ENCODE data around the gene TOX3.

Gene TOX3

DNA sequence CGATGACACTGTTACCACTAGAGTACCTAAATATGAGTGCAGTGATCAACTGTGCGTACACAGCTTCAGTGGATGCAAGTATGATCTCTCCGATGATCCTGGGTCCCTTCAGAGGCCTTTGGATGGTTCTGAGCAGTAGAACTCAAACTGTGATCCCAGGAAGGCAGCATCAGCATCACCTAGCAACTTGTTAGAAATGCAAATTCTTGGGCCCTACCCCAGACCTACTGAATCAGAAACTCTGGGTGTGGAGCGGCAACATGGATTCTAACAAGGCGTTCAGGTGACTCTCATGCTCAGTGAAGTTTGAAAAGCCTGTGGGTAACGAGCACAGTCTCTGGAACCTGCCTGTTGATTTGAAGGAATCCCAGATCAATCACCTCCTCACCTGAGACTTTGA is 25.4 kb downstream of the TOX3 start:
- Histone ChIP-seq H3K27me3 (ENCODE audit: control insufficient read depth in 1 of 2, insufficient read depth in 2 of 2, low read length in 2 of 2) (no peaks in the 10 kb centered on the region), H3K9ac (ENCODE audit: low read depth in 1 of 2, low read length in 2 of 2) (no peak overlapping the region), H3K4me3 (ENCODE audit: low read depth in 1 of 2, low read length in 2 of 2) (no peak overlapping the region), H3K4me1 (ENCODE audit: control insufficient read depth in 1 of 2, insufficient read depth in 2 of 2, low read length in 2 of 2) (no peaks in the 10 kb centered on the region), H3K9me3 (ENCODE audit: control insufficient read depth in 1 of 2, low read length in 2 of 2) (no peaks in the 10 kb centered on the region), H3K27ac (ENCODE audit: low read depth, low read length) (no peak overlapping the region), H3K36me3 (ENCODE audit: control insufficient read depth in 1 of 2, insufficient read depth in 2 of 2, low read length in 2 of 2) (peaks cover 0 to 8% of the 10 kb centered on the region in 2 donors)

DNA sequence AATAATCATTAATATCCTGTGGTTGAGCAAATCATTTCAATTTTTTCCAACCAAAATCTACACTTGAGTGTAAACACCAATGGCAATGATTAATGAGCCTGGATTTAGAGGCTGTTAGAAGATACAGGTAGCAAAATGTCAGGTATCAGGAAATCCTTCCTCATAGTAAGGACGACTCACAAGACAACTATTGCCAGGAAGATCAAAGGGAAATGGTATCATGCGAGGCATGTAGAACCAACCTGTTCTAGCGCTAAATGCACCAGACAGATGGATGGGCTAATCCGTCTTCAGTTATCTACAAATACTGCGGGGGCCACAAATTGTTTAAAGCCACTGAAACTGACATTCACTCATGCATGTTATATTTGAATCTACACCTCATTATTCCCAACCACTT is 28.1 kb downstream of the TOX3 start:
- Histone ChIP-seq H3K4me3 (ENCODE audit: low read depth in 1 of 2, low read length in 2 of 2) (no peak overlapping the region), H3K9me3 (ENCODE audit: control insufficient read depth in 1 of 2, low read length in 2 of 2) (no peaks in the 10 kb centered on the region), H3K27me3 (ENCODE audit: control insufficient read depth in 1 of 2, insufficient read depth in 2 of 2, low read length in 2 of 2) (no peaks in the 10 kb centered on the region), H3K36me3 (ENCODE audit: control insufficient read depth in 1 of 2, insufficient read depth in 2 of 2, low read length in 2 of 2) (peaks cover 0 to 8% of the 10 kb centered on the region in 2 donors), H3K4me1 (ENCODE audit: control insufficient read depth in 1 of 2, insufficient read depth in 2 of 2, low read length in 2 of 2) (no peaks in the 10 kb centered on the region), H3K27ac (ENCODE audit: low read depth, low read length) (no peak overlapping the region), H3K9ac (ENCODE audit: low read depth in 1 of 2, low read length in 2 of 2) (no peak overlapping the region)

DNA sequence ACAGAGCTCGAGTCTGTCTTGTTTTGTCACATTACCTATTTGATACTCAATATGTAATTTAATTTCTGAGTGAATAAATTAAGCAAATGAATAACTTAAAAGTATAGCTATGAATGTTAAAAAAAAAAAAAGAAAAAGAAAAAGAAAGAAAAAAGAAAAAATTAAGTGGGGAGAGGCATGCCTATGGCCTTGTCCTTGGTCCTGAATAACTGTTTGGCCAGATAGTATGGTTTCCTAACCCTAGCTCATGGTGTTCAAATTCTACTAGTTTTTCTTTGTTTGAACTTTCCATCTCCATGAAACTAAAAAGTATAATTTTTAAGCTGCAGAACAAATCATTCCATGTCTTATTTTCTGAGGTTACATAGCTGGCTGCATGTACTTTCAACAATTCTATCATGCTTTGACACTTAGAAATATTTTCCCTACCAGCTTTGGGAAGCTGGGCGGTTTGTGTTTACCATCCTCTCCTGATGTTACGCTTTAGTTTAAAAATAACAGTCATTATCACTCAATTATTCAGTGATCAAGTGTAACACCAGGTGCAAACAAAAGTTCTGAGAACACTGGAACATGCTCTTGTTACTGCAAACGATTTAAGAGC is 31.8 kb downstream of the TOX3 start:
- no peak overlapping the region for H3K4me3 ChIP-seq (ENCODE audit: low read depth in 1 of 2, low read length in 2 of 2)
- no peaks in the 10 kb centered on the region for H3K27me3 ChIP-seq (ENCODE audit: control insufficient read depth in 1 of 2, insufficient read depth in 2 of 2, low read length in 2 of 2)
- H3K4me1 ChIP-seq (ENCODE audit: control insufficient read depth in 1 of 2, insufficient read depth in 2 of 2, low read length in 2 of 2) = no peaks in the 10 kb centered on the region
- H3K36me3 ChIP-seq (ENCODE audit: control insufficient read depth in 1 of 2, insufficient read depth in 2 of 2, low read length in 2 of 2) = peaks cover 0 to 5% of the 10 kb centered on the region in 2 donors
- no peak overlapping the region for H3K9ac ChIP-seq (ENCODE audit: low read depth in 1 of 2, low read length in 2 of 2)
- H3K27ac ChIP-seq (ENCODE audit: low read depth, low read length) = no peak overlapping the region
- H3K9me3 ChIP-seq (ENCODE audit: control insufficient read depth in 1 of 2, low read length in 2 of 2) = no peaks in the 10 kb centered on the region

DNA sequence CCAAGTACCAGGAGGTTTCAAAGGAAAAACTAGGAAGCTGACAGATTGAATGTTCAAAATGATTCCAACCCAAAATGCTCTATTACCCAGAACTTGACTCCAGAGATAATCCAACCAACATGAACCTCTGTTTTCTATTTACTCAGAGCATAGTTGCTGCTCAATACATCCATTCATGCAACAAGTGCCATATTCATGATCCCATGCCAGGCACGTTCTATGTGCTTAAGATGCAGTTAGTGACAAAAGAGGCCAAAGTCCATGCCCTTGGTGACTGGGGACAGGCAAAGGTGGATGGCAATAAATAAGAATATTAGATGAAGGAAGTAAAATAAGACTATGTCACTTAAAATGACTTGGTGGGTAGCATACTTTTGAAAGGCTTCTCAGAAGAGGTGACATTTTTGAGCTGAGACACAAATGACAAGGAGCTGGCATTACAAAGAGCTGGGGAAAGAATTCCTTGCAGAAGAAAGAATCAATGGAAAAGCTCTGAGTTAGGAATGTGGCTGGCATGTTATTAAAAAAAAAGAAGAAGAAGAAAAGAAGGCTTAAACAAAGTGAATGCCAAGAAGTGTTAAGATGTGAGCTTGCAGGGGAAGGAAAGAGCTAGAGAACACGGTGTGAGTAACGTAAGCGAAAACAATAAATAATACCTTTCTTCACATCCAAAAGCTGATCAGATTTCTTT is 34.5 kb downstream of the TOX3 start:
- no peaks in the 10 kb centered on the region for H3K27me3 ChIP-seq (ENCODE audit: control insufficient read depth in 1 of 2, insufficient read depth in 2 of 2, low read length in 2 of 2)
- no peaks in the 10 kb centered on the region for H3K36me3 ChIP-seq (ENCODE audit: control insufficient read depth in 1 of 2, insufficient read depth in 2 of 2, low read length in 2 of 2)
- H3K4me3 ChIP-seq (ENCODE audit: low read depth in 1 of 2, low read length in 2 of 2) = no peak overlapping the region
- no peaks in the 10 kb centered on the region for H3K9me3 ChIP-seq (ENCODE audit: control insufficient read depth in 1 of 2, low read length in 2 of 2)
- H3K27ac ChIP-seq (ENCODE audit: low read depth, low read length) = no peak overlapping the region
- no peak overlapping the region for H3K9ac ChIP-seq (ENCODE audit: low read depth in 1 of 2, low read length in 2 of 2)
- peaks cover 0 to 5% of the 10 kb centered on the region in 2 donors for H3K4me1 ChIP-seq (ENCODE audit: control insufficient read depth in 1 of 2, insufficient read depth in 2 of 2, low read length in 2 of 2)

DNA sequence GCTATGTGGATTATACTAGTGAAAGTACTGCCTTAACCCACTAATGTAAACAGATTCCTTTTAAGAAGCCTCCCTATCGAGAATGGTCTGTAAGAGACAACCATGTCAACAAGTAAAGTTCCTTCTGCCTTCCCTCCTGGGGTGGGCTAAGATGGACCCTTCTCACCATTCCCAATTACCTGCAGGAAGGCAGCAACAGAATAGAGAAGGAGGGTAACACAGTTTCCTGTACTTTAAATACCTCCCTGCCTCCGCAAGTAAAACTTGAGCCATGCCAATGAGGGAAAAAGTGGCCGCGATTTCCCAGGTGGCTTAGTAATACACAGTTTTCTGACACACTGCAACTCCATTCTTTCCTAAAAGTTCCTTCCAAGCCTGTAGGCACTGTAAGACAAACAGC is 45.2 kb downstream of the TOX3 start:
- Histone ChIP-seq H3K9me3 (ENCODE audit: control insufficient read depth in 1 of 2, low read length in 2 of 2) (no peaks in the 10 kb centered on the region), H3K36me3 (ENCODE audit: control insufficient read depth in 1 of 2, insufficient read depth in 2 of 2, low read length in 2 of 2) (no peaks in the 10 kb centered on the region), H3K27ac (ENCODE audit: low read depth, low read length) (no peak overlapping the region)

DNA sequence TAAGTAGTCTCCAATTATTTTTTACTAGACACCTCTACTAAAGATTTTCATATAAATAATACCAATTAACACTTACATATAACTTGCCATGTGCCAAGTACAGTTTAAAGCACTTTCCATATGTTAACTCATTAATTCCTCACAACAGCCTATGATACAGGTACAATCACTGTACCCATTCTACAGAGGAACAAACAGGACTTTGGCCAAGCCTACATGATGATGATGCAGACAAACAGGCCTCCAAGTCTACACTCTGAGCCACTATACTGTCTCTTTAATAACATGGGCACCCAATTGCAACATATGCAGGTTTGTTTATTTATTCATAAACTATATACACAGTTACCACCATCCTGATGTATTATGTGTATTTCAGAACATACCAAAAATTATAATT is 46.0 kb downstream of the TOX3 start:
- Histone ChIP-seq H3K27ac (ENCODE audit: low read depth, low read length) (no peak overlapping the region), H3K9me3 (ENCODE audit: control insufficient read depth in 1 of 2, low read length in 2 of 2) (no peaks in the 10 kb centered on the region), H3K27me3 (ENCODE audit: control insufficient read depth in 1 of 2, insufficient read depth in 2 of 2, low read length in 2 of 2) (no peaks in the 10 kb centered on the region), H3K9ac (ENCODE audit: low read depth in 1 of 2, low read length in 2 of 2) (no peak overlapping the region), H3K36me3 (ENCODE audit: control insufficient read depth in 1 of 2, insufficient read depth in 2 of 2, low read length in 2 of 2) (no peaks in the 10 kb centered on the region), H3K4me3 (ENCODE audit: low read depth in 1 of 2, low read length in 2 of 2) (no peak overlapping the region), H3K4me1 (ENCODE audit: control insufficient read depth in 1 of 2, insufficient read depth in 2 of 2, low read length in 2 of 2) (peaks cover 8 to 24% of the 10 kb centered on the region in 2 donors)

More for the DNA sequence above, 45.2 kb downstream of the TOX3 start:
- no peaks in the 10 kb centered on the region for H3K27me3 ChIP-seq (ENCODE audit: control insufficient read depth in 1 of 2, insufficient read depth in 2 of 2, low read length in 2 of 2)
- H3K4me1 ChIP-seq (ENCODE audit: control insufficient read depth in 1 of 2, insufficient read depth in 2 of 2, low read length in 2 of 2) = peaks cover 4 to 17% of the 10 kb centered on the region in 2 donors
- H3K4me3 ChIP-seq (ENCODE audit: low read depth in 1 of 2, low read length in 2 of 2) = no peak overlapping the region
- H3K9ac ChIP-seq (ENCODE audit: low read depth in 1 of 2, low read length in 2 of 2) = no peak overlapping the region

DNA sequence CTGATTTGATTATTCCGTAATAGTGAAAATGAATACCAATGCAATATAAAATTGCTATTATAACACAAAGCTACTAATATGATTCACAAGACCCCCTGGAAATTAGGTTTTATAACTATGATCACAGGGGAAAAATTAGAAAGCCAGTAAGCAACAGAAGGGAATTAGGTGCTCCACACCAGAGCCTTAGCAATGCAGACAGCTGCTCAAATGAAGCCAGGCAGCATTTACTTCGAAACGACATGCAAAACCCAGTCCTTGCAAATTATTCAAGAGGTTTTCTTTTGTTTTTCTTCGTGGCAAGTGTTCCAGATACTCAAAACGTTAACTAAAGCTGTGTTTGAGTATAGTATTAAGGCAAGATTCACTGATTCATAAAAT is 47.9 kb downstream of the TOX3 start:
- no peaks in the 10 kb centered on the region for H3K9me3 ChIP-seq (ENCODE audit: control insufficient read depth in 1 of 2, low read length in 2 of 2)
- H3K4me3 ChIP-seq (ENCODE audit: low read depth in 1 of 2, low read length in 2 of 2) = no peak overlapping the region
- no peak overlapping the region for H3K27ac ChIP-seq (ENCODE audit: low read depth, low read length)
- H3K4me1 ChIP-seq (ENCODE audit: control insufficient read depth in 1 of 2, insufficient read depth in 2 of 2, low read length in 2 of 2) = peaks cover 8 to 35% of the 10 kb centered on the region in 2 donors
- H3K36me3 ChIP-seq (ENCODE audit: control insufficient read depth in 1 of 2, insufficient read depth in 2 of 2, low read length in 2 of 2) = no peaks in the 10 kb centered on the region
- H3K9ac ChIP-seq (ENCODE audit: low read depth in 1 of 2, low read length in 2 of 2) = no peak overlapping the region
- no peaks in the 10 kb centered on the region for H3K27me3 ChIP-seq (ENCODE audit: control insufficient read depth in 1 of 2, insufficient read depth in 2 of 2, low read length in 2 of 2)

DNA sequence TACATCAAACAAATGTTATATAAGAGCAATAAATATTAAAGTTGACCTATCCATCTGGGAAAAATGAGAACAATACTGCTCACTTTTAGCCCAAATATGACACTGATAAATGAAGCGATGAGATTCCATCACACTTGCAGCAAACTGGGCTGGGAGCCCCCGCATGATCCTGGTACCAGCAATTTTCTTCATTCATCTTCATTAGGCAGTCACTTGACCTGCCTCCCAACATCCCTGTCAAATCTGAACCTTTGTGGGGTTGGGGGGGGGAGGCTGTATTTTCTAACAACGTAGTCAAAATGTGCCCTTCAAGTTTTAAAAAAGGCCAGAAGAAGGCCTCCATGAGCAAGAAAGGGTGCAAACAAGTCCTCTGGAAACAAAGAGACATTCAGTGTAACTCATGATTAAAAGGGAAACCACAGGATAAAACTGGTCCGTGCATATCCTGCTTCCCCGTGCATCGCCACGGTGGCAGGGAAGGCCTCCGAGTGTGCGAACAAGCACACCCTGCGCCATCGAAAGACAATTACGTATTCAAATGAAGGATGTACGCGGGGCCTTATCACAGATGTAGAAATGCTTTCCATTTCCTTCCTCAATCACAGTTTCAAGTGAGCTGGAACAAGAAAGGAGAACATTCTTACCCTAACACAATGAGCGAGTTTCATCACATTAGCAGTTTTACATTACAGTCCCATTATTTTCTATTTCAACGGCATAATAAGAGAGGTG is 48.4 kb downstream of the TOX3 start:
- no peak overlapping the region for H3K9ac ChIP-seq (ENCODE audit: low read depth in 1 of 2, low read length in 2 of 2)
- H3K27me3 ChIP-seq (ENCODE audit: control insufficient read depth in 1 of 2, insufficient read depth in 2 of 2, low read length in 2 of 2) = no peaks in the 10 kb centered on the region
- H3K27ac ChIP-seq (ENCODE audit: low read depth, low read length) = no peak overlapping the region
- no peaks in the 10 kb centered on the region for H3K9me3 ChIP-seq (ENCODE audit: control insufficient read depth in 1 of 2, low read length in 2 of 2)
- no peak overlapping the region for H3K4me3 ChIP-seq (ENCODE audit: low read depth in 1 of 2, low read length in 2 of 2)
- H3K36me3 ChIP-seq (ENCODE audit: control insufficient read depth in 1 of 2, insufficient read depth in 2 of 2, low read length in 2 of 2) = no peaks in the 10 kb centered on the region
- peaks cover 8 to 39% of the 10 kb centered on the region in 2 donors for H3K4me1 ChIP-seq (ENCODE audit: control insufficient read depth in 1 of 2, insufficient read depth in 2 of 2, low read length in 2 of 2)

DNA sequence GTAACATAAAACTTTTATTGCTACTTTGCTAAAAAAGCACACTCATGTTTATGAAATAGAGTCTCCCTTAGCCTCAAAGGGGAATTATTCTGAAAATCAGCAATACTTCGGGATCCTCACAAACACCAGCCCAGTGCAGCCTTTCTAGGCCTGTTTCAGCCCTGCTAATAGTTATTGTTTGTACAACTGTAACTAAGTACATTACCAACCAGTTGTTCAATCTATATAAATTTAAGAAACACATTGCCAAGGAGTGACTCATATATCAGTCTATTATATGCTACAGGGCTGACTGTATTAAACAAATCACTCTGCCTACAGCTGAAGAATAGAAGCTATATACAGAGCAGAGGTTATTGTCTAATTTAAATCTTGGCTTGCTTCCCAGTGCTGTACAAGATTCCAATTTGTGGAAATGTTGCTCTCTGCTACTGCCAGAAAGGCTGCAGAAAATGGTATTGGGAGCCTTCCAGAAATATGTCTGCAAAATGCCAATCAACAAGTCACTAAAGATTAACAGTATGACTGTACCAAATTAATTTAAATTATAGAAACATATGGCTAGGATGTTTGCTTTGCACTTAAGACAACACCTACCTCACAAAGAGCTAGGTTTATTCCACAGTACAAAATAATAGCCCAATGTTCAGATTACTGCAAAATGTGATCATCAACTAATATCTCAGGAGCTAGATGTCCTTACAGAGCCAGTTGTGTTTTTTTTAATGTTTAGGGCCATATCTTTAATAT is 49.7 kb downstream of the TOX3 start:
- H3K4me3 ChIP-seq (ENCODE audit: low read depth in 1 of 2, low read length in 2 of 2) = no peak overlapping the region
- H3K9me3 ChIP-seq (ENCODE audit: control insufficient read depth in 1 of 2, low read length in 2 of 2) = no peaks in the 10 kb centered on the region
- no peak overlapping the region for H3K27ac ChIP-seq (ENCODE audit: low read depth, low read length)
- H3K27me3 ChIP-seq (ENCODE audit: control insufficient read depth in 1 of 2, insufficient read depth in 2 of 2, low read length in 2 of 2) = no peaks in the 10 kb centered on the region
- no peaks in the 10 kb centered on the region for H3K36me3 ChIP-seq (ENCODE audit: control insufficient read depth in 1 of 2, insufficient read depth in 2 of 2, low read length in 2 of 2)
- peaks cover 14 to 39% of the 10 kb centered on the region in 2 donors for H3K4me1 ChIP-seq (ENCODE audit: control insufficient read depth in 1 of 2, insufficient read depth in 2 of 2, low read length in 2 of 2)
- H3K9ac ChIP-seq (ENCODE audit: low read depth in 1 of 2, low read length in 2 of 2) = no peak overlapping the region

Data from duodenal mucosa (tissue), 2 donors.